ENCODE results near the gene MTRF1.

MTRF1 gene

DNA sequence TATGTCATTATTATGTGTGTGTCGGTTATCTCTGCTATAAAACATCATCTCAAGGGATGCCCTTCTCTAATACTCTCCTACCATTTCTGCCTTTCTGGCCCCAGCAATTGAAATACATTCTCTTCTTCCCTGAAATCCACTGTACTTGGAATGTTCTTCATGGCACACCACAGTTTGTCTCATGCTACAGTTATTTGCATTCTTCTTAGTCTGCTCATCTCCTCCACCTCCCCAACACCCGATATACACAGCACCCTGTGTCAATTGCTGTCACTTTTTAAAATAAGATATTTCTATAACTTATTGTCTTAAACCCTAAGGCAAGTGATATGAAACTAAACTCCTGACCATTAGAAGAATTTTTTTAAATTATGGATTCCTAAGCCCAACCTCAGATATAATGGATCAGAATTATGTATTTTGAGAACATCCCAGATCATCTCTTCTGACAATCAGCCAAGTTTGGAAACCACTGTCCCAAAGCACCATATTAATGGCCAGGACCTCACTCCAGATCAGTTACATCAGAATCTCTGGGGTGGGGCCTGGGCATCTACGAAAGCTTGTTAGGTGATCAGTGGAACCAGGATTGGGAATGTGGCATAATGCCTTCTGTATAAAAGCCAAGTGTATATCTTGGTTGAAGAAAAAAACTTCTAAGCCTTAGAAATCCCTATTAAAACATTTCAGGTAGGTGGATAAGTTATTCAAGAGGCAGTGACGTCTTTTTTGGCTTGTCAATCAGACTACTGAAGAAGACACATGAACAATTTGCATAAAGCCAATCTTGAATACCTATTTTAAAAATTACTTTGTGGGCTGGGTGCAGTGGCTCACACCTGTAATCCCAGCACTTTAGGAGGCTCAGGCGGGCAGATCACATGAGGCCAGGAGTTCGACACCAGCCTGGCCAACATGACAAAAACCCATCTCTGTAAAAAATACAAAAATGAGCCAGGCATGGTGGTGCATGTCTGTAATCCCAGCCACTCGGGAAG is 39.0 kb downstream of the MTRF1 start:
- no peak for DNase-seq (ENCODE audit: low read depth)

DNA sequence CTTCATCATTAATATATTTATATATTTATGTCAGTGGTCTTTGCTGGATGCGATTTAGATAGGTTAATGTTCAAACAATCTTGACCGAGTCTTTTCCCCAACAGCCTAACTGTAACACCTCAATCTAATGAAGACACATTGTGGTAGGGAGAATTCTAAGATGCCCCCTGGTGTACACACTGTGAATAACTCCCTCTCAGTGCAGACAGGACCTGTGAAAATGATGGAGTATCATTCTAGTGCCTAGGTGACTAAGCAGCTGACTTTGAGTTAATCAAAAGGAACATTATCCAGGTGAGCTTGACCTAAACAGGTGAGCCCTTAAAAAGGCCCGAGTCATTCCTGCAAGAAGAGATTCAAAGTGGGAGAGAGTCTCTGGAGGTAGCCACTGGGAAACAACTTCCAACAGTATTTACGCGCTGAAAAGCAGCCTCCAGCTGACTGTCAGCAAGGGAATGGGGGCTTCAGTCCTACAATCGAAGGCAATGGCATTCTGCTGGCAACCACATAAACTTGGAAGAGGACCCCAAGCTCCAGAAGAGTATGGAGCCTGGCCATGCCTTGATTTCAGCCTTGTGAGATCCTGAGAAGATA is 41.0 kb downstream of the MTRF1 start:
- peak; percentile 23 for DNase-seq (ENCODE audit: low read depth)

DNA sequence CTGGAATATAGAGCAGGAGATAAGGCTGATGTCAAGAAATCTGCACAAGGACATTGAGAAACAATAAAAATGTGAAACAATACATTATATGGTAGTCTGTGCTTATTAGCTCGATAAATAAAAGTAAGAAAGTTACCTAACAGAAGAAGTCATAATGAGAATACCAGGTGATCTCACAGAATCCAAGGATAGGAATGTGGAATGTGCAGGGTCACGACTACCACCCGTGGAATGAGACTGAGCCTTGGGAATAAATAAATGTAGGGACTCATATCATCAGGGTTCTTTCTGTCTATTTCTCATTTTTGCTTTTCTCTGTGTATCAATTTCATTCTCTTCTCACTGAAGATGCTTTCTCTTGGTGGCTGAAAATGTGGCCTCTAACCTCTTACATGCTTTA is 43.0 kb downstream of the MTRF1 start:
- no peak for DNase-seq (ENCODE audit: low read depth)

DNA sequence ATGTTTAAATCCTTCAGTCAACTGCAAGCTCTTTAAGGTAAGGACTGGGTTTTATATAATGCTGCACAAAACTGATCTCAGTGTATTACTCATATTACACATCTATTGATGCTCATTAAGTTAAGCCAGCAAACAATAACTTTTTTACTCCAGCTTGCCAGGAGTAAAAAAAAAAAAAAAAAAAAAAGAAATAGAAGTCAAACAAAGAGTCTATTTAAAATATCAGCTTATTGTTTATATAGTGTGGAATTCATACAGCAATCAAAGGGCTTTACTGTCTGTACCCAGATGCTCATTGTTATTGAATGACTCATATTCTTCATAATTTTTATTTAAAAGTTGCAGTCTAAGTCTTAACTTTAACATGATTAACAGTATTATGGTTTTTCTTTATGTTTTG is 47.2 kb downstream of the MTRF1 start:
- no peak for DNase-seq (ENCODE audit: low read depth)

DNA sequence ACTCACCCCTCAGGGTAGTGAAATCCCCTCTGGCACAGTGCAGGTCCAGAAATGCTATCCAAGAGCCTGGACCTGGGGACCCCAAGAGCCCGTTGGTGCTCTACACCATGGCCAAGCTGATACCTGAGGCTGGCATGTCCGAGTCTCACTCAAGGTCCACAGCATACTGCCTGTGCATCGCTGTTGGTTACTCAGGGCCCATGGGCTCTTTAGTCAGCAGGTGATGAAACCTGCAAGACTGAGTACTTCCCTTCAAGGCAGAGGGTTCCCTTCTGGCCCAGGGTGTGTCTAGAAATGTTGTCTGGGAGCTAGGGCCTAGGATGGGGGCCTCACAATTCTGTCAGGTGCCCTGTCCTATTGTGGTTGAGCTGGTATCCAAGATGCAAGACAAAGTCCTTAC is 49.5 kb downstream of the MTRF1 start:
- no peak for DNase-seq (ENCODE audit: low read depth)

GRCh38 chr13:41213316-41213715 is 50.1 kb downstream of the MTRF1 start:
- no peak for DNase-seq (ENCODE audit: low read depth)

DNA sequence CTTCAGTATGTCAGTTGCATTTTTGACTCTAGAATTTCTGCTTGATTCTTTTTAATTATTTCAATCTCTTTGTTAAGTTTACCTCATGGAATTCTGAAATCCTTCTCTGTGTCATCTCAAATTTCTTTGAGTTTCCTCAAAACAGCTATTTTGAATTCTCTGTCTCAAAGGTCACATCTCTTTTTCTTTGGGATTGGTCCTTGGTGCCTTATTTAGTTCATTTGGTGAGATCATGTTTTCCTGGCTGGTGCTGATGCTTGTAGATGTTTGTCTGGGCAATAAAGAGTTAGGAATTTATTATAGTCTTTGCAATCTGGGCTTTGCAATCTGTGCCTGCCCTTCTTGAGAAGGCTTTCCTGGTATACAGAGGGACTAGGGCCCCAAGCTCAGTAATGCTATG is 50.5 kb downstream of the MTRF1 start:
- DNase-seq (ENCODE audit: low read depth), result no peak

DNA sequence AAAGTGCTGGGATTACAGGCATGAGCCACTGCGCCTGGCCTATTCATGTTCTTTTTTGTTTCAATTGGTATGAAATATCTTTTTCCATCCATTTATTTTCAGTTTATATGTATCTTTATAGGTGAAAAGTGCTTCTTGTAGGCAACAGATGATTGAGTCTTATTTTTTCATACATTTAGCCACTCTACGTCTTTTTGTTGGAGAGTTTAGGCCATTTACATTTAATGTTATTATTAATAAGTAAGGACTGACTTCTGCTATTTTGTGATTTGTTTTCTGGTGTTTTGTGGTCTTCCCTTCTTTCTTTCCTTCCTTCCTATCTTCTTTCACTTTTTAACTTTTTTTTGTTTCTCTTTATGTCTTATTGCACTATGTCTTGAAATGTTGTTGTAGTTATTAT is 52.3 kb downstream of the MTRF1 start:
- DNase-seq (ENCODE audit: low read depth), result no peak

- no peak for DNase-seq (ENCODE audit: low read depth)
These were observed 56.9 kb downstream of the MTRF1 start for GRCh38 chr13:41206467-41206866.

DNA sequence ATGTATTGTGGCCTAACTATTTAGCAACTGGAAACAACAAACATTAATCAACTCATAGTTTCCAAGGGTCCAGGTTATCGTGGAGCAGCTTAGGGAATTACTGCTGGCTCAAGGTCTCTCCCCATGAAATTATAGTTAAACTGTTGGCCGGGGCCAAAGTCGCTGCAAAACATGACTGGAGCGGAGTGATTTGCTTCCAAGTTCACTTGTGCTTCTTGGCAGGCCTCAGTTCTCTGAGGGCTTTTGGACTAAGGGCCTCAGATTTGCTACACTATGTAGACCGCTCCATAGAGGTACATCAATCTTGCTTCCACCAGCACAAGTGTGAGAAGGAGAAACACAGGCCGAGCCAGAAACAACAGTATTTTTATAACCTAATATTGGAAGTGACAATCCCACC is 59.6 kb downstream of the MTRF1 start:
- no peak for DNase-seq (ENCODE audit: low read depth)

DNA sequence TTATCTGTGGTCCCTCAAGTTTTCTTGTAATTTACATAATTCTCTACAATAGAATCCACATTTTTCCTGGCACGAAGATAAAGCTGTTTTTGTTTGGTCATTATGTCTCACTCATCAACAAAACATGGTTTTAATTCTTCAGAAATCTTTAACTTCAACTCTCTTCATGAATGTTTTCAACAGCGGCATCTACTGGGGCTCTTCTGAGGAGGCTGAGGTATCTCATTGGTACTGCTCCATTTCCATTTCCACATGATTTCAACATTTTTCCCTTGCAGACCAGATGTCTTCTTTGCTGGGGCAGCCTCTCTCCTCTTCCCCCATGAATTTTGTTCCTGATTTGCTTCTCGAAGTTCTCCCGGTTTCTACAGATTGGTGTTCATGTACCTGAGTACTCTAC is 63.2 kb downstream of the MTRF1 start:
- DNase-seq (ENCODE audit: low read depth), result no peak

GRCh38 chr13:41199526-41199925 is 63.9 kb downstream of the MTRF1 start:
- no peak for DNase-seq (ENCODE audit: low read depth)

GRCh38 chr13:41199079-41199478 is 64.3 kb downstream of the MTRF1 start:
- no peak for DNase-seq (ENCODE audit: low read depth)

DNA sequence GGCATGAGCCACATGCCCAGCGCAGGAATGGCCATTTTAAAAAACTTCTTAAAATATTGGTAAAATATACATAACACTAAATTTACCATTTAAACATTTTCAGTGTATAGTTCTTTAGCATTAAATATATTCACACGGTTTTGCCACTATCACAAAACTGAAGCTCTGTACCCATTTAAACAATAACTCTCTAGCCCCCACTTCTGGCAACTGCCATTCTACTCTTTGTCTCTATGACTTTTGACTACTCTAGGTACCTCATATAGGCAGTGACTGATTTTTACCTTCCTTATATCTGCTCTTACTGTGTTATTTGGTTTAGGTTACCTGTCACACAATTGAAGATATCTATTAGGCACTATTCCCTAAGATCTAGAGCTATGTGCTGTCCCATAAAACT is 66.8 kb downstream of the MTRF1 start:
- DNase-seq (ENCODE audit: low read depth), result no peak

DNA sequence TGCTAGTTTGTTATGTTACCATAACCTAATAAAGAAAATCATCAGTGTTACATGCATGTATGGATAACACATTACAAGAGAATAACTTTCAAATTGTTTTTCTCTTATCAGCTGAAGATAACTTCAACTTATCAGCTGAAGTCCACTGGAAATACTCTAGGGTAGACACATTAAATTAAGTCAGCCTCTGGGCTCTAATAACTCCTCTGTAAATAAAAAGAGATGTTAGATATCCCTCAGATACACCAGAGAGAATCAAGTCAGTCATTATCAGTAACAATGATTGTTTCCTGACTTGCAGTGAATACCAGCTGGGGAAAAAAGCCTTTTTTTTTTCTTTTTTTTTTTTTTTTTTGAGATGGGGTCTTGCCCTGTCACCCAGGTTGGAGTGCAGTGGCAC is 67.4 kb downstream of the MTRF1 start:
- DNase-seq (ENCODE audit: low read depth), result no peak

DNA sequence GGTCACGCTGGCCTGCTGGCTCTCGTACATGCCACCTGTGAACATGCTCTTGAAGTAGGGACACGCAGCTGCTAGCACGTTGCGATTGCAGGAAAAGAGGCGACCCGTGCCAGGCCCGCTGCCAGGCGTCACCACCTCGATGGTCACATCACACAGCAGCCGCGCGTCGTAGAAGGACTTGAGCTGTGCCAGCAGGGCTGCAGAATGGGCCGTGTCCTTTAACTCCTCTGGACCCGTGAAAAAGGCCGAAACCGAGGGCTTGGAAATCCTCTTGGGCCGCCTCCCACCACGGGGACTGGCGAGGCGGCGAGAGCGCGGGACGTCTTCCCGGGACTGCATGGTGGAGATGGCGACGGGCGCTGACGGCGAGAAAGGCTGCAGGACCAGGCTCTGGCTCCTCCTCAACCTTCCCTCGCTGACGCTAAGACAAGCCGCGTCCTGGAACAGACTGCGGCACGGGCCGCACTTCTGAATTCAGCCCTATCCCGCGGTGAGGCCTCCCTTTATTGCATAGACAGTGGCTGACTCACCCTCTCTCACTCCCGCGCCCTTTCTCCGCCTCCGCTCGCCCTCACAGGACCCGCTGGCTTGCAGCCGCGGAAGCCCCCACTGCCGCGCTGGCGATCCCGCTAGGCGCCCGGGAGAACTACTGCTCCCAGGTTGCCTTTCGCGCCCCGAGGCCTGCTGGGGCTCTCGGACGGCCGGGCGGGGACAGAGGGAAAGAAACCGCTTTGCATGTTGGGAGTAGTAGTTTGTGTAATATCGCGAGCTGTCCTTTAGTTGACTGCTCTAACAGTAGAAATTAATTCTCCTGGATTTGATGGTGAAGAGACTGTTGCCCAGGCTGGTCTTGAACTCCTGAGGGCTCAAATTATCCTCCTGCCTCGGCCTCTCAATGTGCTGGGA is 69.2 kb downstream of the MTRF1 start, which contains the start of gene KBTBD7:
TSS of gene KBTBD7 (minus strand) at position 651 of the 906 bp plus-strand sequence. CDS start at position 339, 312 bp downstream.
- peak; percentile 94 for DNase-seq (ENCODE audit: low read depth)

GRCh38 chr13:41193469-41193868 is 69.9 kb downstream of the MTRF1 start:
- DNase-seq (ENCODE audit: low read depth), result no peak

- DNase-seq (ENCODE audit: low read depth), result no peak
These were observed 74.8 kb downstream of the MTRF1 start for GRCh38 chr13:41188584-41188983.

DNA sequence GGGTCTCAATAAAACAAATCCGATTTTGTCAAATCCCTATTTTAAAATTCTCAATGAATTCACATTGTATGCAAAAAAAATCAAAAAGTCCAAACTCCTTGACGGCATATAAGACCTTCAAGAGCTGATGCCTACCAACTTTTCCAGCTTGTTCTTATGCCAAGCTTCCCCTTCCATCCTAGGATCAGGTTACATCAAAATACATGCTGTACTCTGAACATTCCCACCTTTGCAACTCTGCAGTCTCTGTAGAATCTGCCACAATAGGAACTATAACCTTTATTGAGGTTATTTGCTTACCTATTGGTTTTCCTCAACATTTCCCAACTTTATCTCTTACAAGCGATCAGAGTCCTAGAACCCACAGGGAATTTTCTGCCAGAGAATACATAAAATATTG is 76.9 kb downstream of the MTRF1 start:
- no peak for DNase-seq (ENCODE audit: low read depth)

- no peak for DNase-seq (ENCODE audit: low read depth)
These were observed 81.1 kb downstream of the MTRF1 start for GRCh38 chr13:41182231-41182630.

- DNase-seq (ENCODE audit: low read depth), result no peak
These were observed 83.7 kb downstream of the MTRF1 start for GRCh38 chr13:41179593-41180250.

GRCh38 chr13:41178040-41178439 is 85.3 kb downstream of the MTRF1 start:
- no peak for DNase-seq (ENCODE audit: low read depth)

Data from stimulated activated CD4-positive, alpha-beta T cell treated with anti-CD3 and anti-CD28 coated beads, Interleukin-2, amount 100 ng/mL, for 4 hours (primary cell).